ENCODE results near the gene KLF12.

GRCh38 chr13:74134221-74134776, at the start of gene KLF12:
- TF ChIP-seq POLR2A (IDR thresholded peaks at IDR 0.05; ENCODE audit: low read length) = no peak
- TF ChIP-seq GATA1 (IDR thresholded peaks at IDR 0.05; ENCODE audit: low read depth, low read length) = no peak
